KMS-11 (cell line): Measurements from ENCODE around the gene FNIP1.

Experiments
- H2AFZ ChIP-seq: fragments of 200-600 bp; sonication (generic); 2 replicates; pipeline ENCODE4 v1.6.1; 2016; ENCODE audit warnings: antibody characterized with exemption, mixed run types, low read depth
- H3K27ac ChIP-seq: fragments of 200-600 bp; sonication (generic); 2 replicates; pipeline ENCODE4 v1.6.1; 2016; ENCODE audit warnings: mild to moderate bottlenecking, mixed run types
- H3K27me3 ChIP-seq: fragments of 200-600 bp; sonication (generic); 2 replicates; pipeline ENCODE4 v1.6.1; 2017; ENCODE audit warnings: mild to moderate bottlenecking, low read depth, mixed run types, moderate library complexity; ENCODE audit not compliant: insufficient read depth
- H3K36me3 ChIP-seq: fragments of 200-600 bp; sonication (generic); 2 replicates; pipeline ENCODE4 v1.6.1; 2017; ENCODE audit warnings: mild to moderate bottlenecking, mixed run types; ENCODE audit not compliant: insufficient read depth
- H3K4me1 ChIP-seq: fragments of 200-600 bp; sonication (generic); 2 replicates; pipeline ENCODE4 v1.6.1; 2016; ENCODE audit warnings: mild to moderate bottlenecking, low read depth, mixed run types; ENCODE audit not compliant: poor library complexity, severe bottlenecking
- H3K4me2 ChIP-seq: fragments of 200-600 bp; sonication (generic); 2 replicates; pipeline ENCODE4 v1.7.0; 2016; ENCODE audit warnings: mild to moderate bottlenecking, mixed run types
- H3K4me3 ChIP-seq: fragments of 200-600 bp; sonication (generic); IDR thresholded peaks from 2 replicates; pipeline ENCODE4 v1.6.1; 2017; ENCODE audit warnings: low read depth, low read length, mixed read lengths; ENCODE audit not compliant: insufficient read depth
- H3K79me2 ChIP-seq: fragments of 200-600 bp; sonication (generic); 2 replicates; pipeline ENCODE4 v1.6.1; 2016; ENCODE audit warnings: low read depth, mixed run types; ENCODE audit not compliant: insufficient read depth
- H3K9ac ChIP-seq: fragments of 200-600 bp; sonication (generic); 2 replicates; pipeline ENCODE4 v1.6.1; 2016; ENCODE audit warnings: mild to moderate bottlenecking, mixed run types
- H4K20me1 ChIP-seq: fragments of 200-600 bp; sonication (generic); 2 replicates; pipeline ENCODE4 v1.6.1; 2016; ENCODE audit warnings: mild to moderate bottlenecking, mixed run types; ENCODE audit not compliant: insufficient read depth
- TF ChIP-seq, protein P1 (sequence below): fragments of 200-600 bp; sonication (generic); conservative IDR thresholded peaks from 2 replicates; pipeline ENCODE4 v1.6.1; 2017; ENCODE audit warnings: low read depth, mild to moderate bottlenecking, antibody characterized with exemption, low read length, moderate library complexity, mixed read lengths

The FNIP1 gene

DNA sequence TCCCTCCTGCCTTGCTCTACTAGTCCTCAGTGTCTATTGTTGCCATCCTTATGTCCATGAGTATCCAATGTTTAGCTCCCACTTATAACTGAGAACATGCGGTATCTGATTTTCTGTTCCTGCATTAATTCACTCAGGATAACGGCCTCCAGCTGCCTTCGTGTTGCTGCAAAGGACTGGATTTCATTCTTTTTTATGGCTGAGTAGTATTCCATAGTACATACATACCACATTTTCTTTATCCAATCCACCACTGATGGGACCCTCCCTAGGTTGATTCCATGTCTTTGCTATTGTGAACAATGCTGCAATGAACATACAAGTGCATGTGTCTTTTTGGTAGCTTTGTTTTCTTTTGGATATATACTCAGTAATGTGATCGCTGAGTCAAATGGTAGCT lies 50.4 kb downstream of the FNIP1 start:
- Histone ChIP-seq H3K4me3 (no peak overlapping the region), H3K79me2 (peaks cover 37% of the 10 kb centered on the region), H2AFZ (no peak overlapping the region), H3K4me1 (peaks cover 35% of the 10 kb centered on the region), H3K27ac (no peak overlapping the region), H4K20me1 (no peaks in the 10 kb centered on the region), H3K27me3 (no peaks in the 10 kb centered on the region), H3K36me3 (no peaks in the 10 kb centered on the region), H3K9ac (no peak overlapping the region), H3K4me2 (no peak overlapping the region)
- TF ChIP-seq, protein P1, sequence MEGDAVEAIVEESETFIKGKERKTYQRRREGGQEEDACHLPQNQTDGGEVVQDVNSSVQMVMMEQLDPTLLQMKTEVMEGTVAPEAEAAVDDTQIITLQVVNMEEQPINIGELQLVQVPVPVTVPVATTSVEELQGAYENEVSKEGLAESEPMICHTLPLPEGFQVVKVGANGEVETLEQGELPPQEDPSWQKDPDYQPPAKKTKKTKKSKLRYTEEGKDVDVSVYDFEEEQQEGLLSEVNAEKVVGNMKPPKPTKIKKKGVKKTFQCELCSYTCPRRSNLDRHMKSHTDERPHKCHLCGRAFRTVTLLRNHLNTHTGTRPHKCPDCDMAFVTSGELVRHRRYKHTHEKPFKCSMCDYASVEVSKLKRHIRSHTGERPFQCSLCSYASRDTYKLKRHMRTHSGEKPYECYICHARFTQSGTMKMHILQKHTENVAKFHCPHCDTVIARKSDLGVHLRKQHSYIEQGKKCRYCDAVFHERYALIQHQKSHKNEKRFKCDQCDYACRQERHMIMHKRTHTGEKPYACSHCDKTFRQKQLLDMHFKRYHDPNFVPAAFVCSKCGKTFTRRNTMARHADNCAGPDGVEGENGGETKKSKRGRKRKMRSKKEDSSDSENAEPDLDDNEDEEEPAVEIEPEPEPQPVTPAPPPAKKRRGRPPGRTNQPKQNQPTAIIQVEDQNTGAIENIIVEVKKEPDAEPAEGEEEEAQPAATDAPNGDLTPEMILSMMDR: no peak

GRCh38 chr5:131745703-131746102 lies 51.1 kb downstream of the FNIP1 start:
- no peaks in the 10 kb centered on the region for H4K20me1 ChIP-seq
- no peaks in the 10 kb centered on the region for H3K27me3 ChIP-seq
- no peak overlapping the region for H3K4me2 ChIP-seq
- no peak overlapping the region for H3K4me3 ChIP-seq
- peaks cover 30% of the 10 kb centered on the region for H3K79me2 ChIP-seq
- peaks cover 35% of the 10 kb centered on the region for H3K4me1 ChIP-seq
- H3K9ac ChIP-seq: no peak overlapping the region
- no peak overlapping the region for H2AFZ ChIP-seq
- H3K27ac ChIP-seq: no peak overlapping the region
- TF ChIP-seq, protein P1: no peak
- H3K36me3 ChIP-seq: no peaks in the 10 kb centered on the region

DNA sequence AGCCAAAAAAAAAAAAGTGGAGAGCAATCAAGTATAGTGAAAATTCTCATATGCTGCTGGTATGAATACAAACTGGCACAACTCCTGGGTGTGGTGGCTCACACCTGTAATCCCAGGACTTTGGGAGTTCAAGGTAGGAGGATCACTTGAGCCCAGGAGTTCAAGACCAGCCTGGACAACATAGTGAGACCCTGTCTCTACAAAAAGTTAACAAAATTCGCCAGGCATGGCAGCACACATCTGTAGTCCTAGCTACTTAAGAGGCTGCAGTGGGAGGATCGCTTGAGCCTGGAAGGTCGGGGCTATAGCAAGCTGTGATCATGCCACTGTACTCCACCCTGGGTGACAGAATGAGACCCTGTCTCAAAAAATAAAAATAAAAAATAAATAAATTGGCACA lies 51.7 kb downstream of the FNIP1 start:
- H3K9ac ChIP-seq: no peak overlapping the region
- H3K4me2 ChIP-seq: no peak overlapping the region
- no peak overlapping the region for H3K4me3 ChIP-seq
- peaks cover 35% of the 10 kb centered on the region for H3K4me1 ChIP-seq
- H2AFZ ChIP-seq: no peak overlapping the region
- H3K79me2 ChIP-seq: peaks cover 26% of the 10 kb centered on the region
- H4K20me1 ChIP-seq: no peaks in the 10 kb centered on the region
- TF ChIP-seq, protein P1: no peak
- no peaks in the 10 kb centered on the region for H3K27me3 ChIP-seq
- H3K36me3 ChIP-seq: no peaks in the 10 kb centered on the region
- no peak overlapping the region for H3K27ac ChIP-seq

GRCh38 chr5:131740477-131740876 lies 56.3 kb downstream of the FNIP1 start:
- no peaks in the 10 kb centered on the region for H3K4me1 ChIP-seq
- H2AFZ ChIP-seq: no peak overlapping the region
- no peak overlapping the region for H3K9ac ChIP-seq
- no peak overlapping the region for H3K27ac ChIP-seq
- no peaks in the 10 kb centered on the region for H3K36me3 ChIP-seq
- no peak overlapping the region for H3K4me2 ChIP-seq
- H4K20me1 ChIP-seq: no peaks in the 10 kb centered on the region
- no peaks in the 10 kb centered on the region for H3K27me3 ChIP-seq
- H3K79me2 ChIP-seq: no peaks in the 10 kb centered on the region
- TF ChIP-seq, protein P1: no peak
- H3K4me3 ChIP-seq: no peak overlapping the region
